HL-60/S4 treated with retinoic acid at 250 ng/mL for 4 days and 3 days (cell line): ENCODE results near the gene LYST.
"Not testable (repeated sequence)": the region's sequence is repeated elsewhere in the genome, so short reads cannot be mapped to it uniquely, and the experiment has no call there.

Source experiments
- in situ Hi-C: fragments of 300-500 bp; cut with MboI; formaldehyde crosslinking; loops from 2 replicates; pipeline ENCODE4 v1.7.0; 2022; ENCODE audit warnings: low sequenced_read_pairs

LYST gene

GRCh38 chr1:235642011-235642942 is 224.4 kb downstream of the LYST start:
- in situ Hi-C loops: no loop called here

- in situ Hi-C loops: no loop called here
These were observed 226.1 kb downstream of the LYST start for GRCh38 chr1:235640580-235640979.

DNA sequence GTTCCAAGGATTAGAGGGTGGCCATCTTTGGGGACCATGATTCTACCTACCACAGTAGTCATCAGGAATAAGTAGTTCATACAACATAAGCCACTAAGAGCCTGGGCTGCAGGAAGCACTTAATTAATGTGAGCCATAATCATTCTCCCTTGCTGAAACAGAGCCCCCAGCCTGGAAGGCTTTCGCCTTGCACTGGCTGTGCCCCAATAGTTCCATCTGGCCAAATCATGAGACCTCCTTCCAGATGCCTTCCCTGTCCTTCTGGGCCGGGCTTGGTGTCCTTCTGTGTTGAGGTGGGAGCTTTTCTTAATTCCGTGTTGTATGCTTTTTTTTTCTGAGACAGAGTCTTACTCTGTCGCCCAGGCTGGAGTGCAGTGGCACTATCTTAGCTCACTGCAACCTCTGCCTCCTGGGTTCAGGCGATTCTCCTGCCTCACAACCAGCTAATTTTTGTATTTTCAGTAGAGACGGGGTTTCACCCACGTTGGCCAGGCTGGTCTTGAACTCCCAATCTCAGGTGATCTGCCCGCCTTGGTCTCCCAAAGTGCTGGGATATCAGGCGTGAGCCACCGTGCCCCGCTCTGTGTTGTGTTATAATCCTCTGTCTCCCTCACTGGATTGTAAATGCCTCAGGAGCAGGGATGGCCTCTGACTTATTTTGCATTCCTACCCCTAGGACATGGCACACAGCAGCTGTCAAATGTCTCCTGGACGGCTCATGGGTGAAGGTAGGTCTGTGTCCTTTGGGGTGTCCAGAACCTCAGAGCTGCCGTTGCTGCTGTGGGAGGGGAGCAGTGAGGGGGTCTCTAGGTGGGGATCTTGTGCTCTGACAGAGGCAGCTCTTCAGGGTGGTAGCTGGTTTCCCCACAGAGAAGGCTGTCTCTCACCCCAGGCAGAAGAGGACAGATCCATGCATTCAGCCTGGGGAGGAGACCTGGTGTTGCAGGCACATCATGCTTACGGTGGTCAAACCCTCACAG is 227.2 kb downstream of the LYST start:
- in situ Hi-C loops: no loop called here

GRCh38 chr1:235638612-235639011 is 228.1 kb downstream of the LYST start:
- in situ Hi-C loops: not testable (repeated sequence)

- in situ Hi-C loops: no loop called here
These were observed 228.8 kb downstream of the LYST start for GRCh38 chr1:235637756-235638534.

DNA sequence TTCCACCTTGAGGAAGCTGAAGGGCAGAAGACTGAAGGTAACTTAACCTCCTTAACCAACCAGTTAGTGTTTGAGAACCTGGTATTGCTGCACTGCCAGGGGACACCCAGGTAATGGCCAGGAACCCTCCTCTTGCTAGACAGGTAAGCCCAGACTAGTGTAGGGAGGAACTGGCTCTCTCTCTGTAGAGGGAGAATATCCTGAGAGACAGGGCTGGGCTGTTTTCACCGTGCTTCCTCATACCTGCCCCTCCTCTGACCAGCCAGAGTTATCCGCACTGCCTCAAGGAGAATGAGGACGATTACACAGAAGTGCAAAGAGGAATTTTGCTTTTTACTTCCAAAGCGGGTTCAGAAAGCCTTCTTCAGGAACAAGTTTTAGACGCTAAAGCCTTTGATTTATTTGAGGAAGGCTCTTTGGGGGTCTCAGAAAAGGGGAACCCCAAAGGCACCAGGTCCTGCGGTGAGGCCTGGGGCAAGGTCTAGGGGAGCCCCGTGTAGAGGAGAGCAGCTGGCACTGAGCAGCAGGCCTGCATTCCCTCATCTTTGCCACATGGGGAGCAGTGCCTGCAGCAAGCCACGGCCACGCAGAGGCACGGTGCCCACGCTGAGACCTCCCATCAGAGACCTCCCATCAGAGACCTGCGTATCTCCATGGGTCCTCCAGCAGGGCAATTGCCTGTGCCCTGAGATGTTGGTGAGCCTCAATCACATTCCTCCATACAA is 230.6 kb downstream of the LYST start:
- in situ Hi-C loops: no loop called here

GRCh38 chr1:235632506-235633401 is 234.0 kb downstream of the LYST start:
- in situ Hi-C loops: no loop called here

GRCh38 chr1:235631816-235632215 is 234.9 kb downstream of the LYST start:
- in situ Hi-C loops: no loop called here

DNA sequence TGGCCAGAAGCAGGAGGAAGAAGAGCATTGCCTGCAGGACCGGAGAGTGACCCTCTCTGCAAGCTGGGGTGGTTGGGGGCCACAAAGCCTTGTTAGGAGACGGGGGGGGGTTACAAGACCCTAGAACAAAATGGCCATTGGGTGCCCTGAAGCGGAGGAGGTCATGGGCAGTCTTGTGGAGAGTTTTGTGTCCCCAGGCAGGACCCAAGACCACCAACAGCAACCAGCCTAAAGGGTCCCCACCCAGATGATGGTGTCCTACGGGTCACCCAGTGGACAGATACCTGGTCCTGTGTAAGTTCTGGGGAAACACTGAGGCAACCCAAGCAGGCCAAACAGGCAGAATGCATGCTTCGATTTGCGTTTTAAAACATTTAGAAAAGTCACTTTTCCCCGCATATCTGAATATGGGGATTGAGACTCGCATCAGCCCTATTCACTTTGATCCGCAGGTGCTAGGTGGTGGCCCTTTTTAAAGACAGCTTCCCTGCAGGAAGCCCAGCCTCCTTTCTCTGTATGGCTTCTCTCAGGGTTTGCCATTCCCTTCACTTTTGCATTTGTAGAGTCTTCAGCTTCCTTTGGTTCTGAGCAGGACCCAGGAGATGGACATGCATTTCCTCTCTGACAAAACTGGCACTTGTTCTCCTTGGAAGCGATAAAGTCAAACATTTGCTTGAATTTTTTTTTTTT is 238.2 kb downstream of the LYST start:
- in situ Hi-C loops: no loop called here

DNA sequence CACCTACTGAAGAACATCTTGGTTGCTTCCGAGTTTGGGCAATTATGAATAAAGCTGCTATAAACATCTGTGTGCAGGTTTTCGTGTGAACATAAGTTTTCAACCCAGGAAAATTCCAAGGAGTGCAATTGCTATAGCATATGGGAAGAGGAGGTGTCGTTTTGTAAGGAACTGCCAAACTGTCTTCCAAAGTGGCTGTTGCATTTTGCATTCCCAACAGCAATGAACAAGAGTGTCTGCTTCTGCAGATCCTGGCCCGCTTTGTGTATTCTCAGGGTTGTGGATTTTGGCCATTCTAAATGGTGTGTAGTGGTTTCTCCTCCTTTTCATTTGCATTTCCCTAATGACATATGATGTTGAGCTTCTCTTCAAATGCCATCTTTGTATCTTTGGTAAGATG is 240.9 kb downstream of the LYST start:
- in situ Hi-C loops: no loop called here

GRCh38 chr1:235625340-235625739 is 241.4 kb downstream of the LYST start:
- in situ Hi-C loops: no loop called here

- in situ Hi-C loops: no loop called here
These were observed 241.9 kb downstream of the LYST start for GRCh38 chr1:235624721-235625333.

DNA sequence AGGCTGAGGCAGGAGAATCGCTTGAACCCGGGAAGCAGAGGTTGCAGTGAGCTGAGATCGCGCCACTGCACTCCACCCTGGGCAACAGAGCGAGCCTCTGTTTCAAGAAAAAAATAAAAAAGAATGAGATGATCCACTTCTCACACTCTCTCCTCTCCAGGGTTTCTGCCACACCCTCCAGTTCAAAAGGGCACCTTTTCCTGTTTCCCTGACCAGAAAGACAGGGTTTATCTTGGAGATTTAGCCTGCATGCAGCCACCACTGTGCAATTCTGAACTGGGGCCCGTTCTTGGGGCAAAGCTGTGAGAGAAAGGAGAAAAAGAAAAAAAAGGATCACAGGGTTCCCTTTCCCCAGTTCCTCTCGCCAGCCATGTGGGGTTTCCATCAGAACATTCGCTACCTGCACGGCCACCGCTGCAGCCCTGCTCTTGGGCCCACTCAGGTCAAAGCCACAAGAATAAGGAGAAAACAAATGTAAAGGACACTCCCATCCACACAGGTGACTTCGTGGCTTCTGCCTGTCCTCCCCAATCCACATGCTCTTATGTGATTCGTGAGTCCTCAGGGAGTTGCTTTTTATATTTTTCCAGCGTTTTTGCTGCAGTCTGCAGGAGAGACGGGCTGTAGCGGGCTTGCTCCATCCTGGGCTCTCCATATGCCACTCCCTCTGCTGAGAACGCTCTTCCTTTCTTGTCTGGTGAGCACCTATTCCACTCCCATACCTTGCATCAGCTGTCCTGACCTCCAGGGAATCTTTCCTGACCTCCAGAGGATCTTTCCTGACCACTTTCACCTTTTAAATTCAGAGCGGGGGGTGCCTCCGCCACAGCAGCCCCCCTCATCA is 243.5 kb downstream of the LYST start:
- in situ Hi-C loops: no loop called here

DNA sequence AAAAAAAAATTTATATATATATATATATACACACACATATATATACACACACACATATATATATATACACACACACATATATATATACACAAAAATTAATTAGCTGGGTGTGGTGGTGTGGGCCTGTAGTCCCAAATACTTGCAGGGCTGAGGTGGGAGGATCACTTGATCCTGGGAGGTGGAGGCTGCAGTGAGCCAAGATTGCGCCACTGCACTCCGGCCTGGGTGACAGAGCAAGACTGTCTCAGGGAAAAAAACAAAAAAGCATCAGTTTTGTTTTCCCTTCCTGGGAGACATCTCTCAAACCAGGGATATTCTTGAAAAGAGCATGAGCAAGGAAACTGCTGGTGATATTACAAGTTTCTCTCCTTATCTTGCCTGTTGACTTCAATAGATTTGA is 247.6 kb downstream of the LYST start:
- in situ Hi-C loops: not testable (repeated sequence)

DNA sequence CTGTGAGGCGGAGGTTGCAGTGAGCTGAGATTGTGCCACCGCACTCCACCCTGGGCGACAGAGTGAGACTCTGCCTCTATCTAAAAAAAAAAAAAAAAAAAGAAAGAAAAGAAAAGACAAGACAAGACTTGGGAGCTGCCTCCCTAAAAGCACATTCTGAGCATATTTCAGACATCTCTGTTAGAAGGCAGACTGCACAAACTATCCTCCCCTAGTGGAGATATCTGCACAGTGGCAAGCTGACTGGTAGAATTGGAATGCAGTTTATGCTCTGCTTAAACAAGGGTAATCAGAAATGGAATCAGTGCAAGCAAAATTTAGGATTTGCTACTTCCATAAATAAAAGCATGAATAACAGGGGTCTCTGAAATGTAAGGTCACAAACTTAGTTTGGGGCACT is 248.9 kb downstream of the LYST start:
- in situ Hi-C loops: no loop called here

DNA sequence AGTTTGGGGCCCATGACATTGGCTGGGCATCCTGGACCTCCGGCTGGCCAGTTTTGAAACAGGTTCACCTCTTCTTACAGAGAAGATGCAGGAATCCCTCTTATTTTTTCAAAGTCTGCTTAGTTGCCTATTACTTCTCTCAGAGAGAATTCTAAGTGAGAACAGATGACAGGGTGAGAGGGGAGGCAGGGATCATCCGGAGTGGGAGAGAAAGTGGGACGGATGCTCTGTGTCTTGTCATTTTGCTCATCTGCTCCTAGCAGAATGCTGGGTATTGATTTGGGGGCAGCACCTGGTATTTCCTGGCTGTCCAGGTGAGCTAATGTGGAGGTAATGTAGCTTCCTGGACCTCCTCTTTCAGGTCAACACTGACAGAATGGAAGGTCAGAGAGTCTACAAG is 249.6 kb downstream of the LYST start:
- in situ Hi-C loops: no loop called here

DNA sequence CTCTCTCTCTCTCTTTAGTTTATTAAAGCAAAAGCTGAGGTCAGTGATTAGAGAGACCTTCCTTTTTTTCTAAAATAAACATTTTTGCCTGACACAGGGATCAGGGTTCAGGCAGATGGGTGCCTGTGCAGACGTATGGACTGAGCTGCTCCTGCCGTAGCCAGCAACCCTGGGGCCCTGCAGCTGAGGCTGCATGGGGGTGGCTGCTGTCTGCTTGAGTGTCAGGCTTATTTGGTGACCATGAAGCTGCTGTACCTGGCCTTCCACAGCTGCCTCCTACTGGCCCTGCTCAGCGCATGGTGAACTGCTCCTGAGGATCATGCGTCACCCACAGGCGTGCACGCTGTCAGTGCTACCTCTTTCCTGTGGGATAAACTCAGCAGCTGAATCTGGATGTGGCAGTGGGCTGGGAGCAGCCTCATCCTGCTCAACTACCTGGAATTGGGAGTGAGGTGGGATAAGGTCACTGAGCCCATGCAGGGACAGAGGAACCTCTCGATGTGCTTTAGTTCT is 252.2 kb downstream of the LYST start:
- in situ Hi-C loops: no loop called here
